Activated naive CD8-positive, alpha-beta T cell treated with anti-CD3 and anti-CD28 coated beads, Interleukin-2, amount 10 ng/mL, durations not matched to agents 7 days and 5 days (primary cell): Measurements from ENCODE around the gene TMED10. TPM values are rescaled to one million over a fixed set of nuclear protein-coding genes. Genes with fewer than 3 reads are reported as not detected.
A peak's percentile ranks its signal among the peaks of the same experiment; 100 is the strongest.
"Not testable (repeated sequence)": the region's sequence is repeated elsewhere in the genome, so short reads cannot be mapped to it uniquely, and the experiment has no call there.

Source experiments
- ATAC-seq: fragments of 150-1000 bp; cut with Tn5 transposase; one replicate; pipeline ENCODE4 v1.10.0; 2021; ENCODE audit warnings: low read depth, moderate library complexity
- POLR2A ChIA-PET: fragments of 350-600 bp; sonication (Branson Sonifier 250); formaldehyde crosslinking; loops from one replicate; lab custom pipeline; 2021; ENCODE audit warnings: antibody characterized with exemption; lab: Charles Lee
- DNase-seq: peaks from one replicate; pipeline ENCODE4 v3.0.0; 2021
- H3K27ac Mint-ChIP-seq: one replicate; pipeline ENCODE4 v1.8.0; 2022; ENCODE audit warnings: mild to moderate bottlenecking, mixed read lengths
- H3K27me3 Mint-ChIP-seq: one replicate; pipeline ENCODE4 v1.8.0; 2022; ENCODE audit warnings: mild to moderate bottlenecking, moderate library complexity, mixed read lengths
- H3K36me3 Mint-ChIP-seq: one replicate; pipeline ENCODE4 v1.8.0; 2021; ENCODE audit warnings: mild to moderate bottlenecking, mixed read lengths
- H3K4me1 Mint-ChIP-seq: one replicate; pipeline ENCODE4 v1.8.0; 2021; ENCODE audit warnings: mixed read lengths
- H3K4me3 Mint-ChIP-seq: one replicate; pipeline ENCODE4 v1.8.0; 2022; ENCODE audit warnings: mild to moderate bottlenecking, moderate library complexity, mixed read lengths
- H3K9me3 Mint-ChIP-seq: one replicate; pipeline ENCODE4 v1.8.0; 2021; ENCODE audit warnings: mixed read lengths
- total RNA-seq, 2 experiments: library from RNA; stranded (reverse); gene quantifications; one replicate each; pipeline ENCODE4 v1.2.3, GENCODE V29; 2021

Gene TMED10
- total RNA-seq, 2 experiments from 2014 or later: 149 to 154 TPM

DNA sequence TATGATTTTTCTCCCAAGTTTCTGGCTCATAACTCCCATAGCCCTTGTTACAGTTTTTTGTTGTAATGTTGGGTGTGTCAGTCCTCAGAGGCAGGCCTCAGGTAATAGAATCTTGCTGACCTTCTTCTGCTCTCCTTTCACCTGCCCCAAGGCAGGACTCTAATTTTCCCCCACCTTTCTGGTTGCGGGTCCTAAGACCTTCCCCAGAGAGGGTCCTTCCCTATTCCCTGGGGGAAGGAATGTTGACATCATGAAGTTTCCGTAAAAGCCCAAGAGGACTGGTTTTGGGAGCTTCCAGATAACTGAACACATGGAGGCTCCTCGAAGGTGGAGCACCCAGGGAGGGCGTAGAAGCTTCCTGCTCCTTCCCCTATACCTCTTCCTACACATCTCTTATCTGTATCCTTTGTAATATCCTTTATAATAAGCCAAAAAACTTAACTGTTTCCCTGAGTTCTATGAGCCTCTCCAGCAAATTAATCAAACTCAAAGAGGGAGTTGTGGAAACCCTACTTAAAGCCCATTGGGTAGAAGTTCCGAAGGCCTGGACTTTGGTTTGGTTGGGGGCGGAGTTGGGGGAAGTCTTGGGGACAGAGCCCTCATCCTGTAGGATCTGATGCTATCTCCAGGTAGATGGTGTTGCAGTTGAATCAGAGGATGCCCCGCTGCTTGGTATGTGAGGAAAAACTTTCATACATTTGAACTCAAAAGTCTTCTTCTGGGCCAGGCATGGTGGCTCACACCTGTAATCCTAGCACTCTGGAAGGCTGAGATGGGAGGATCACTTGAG, 9.0 kb upstream of the TMED10 start:
- H3K27ac Mint-ChIP-seq: peak overlapping the region; percentile 32

DNA sequence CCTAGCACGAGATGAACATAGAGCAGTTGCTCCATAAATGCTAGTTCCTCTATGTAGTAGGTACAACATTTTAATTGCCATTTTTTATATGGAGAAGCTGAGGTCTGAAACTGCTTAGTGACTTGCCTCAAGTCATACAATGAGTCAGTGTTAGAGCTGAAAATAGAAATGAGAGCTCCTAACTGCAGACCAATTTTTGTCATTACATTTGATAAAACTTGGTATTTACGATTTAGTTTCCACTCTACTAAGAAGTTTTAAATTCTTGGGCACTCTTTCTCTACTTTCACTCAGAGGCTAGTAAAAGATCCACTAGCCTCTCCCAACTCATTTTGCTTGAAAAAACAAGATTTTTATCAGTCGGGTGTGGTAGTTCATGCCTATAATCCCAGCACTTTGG, 8.1 kb upstream of the TMED10 start:
- Mint-ChIP-seq H3K4me3 (no peak overlapping the region), H3K9me3 (no peaks in the 10 kb centered on the region), H3K4me1 (peaks cover 2% of the 10 kb centered on the region), H3K36me3 (no peaks in the 10 kb centered on the region), H3K27me3 (peaks cover 16% of the 10 kb centered on the region), H3K27ac (no peak overlapping the region)
- DNase-seq (no peak), ATAC-seq (no peak)
- POLR2A ChIA-PET: no interaction called here

More for the DNA sequence above, 9.0 kb upstream of the TMED10 start:
- no peak for ATAC-seq
- POLR2A ChIA-PET: no interaction called here
- Mint-ChIP-seq H3K27me3 (peaks cover 18% of the 10 kb centered on the region), H3K4me3 (no peak overlapping the region), H3K36me3 (no peaks in the 10 kb centered on the region), H3K9me3 (peaks cover 1% of the 10 kb centered on the region), H3K4me1 (peaks cover 2% of the 10 kb centered on the region)
- DNase-seq: no peak

DNA sequence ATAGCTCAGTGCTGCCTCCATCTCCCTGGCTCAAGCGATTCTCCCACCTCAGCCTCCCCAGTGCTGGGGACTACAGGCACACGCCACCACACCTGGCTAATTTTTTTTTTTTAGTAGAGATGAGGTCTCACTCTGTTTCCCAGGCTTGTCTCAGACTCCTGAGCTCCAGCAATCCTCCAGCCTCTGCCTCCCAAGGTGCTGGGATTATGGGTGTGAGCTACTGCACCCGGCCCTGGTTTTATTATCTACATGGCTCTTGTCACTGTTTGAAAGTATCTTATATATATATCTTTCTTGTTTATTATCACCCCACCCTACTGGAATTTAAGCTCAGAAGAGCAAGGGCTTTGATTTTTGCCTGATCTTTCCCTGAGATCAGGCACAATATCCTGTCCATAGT, 7.6 kb upstream of the TMED10 start:
- no peak for ATAC-seq
- peaks cover 15% of the 10 kb centered on the region for H3K27me3 Mint-ChIP-seq
- no peaks in the 10 kb centered on the region for H3K9me3 Mint-ChIP-seq
- no peak overlapping the region for H3K4me3 Mint-ChIP-seq
- H3K4me1 Mint-ChIP-seq: peaks cover 2% of the 10 kb centered on the region
- no peaks in the 10 kb centered on the region for H3K36me3 Mint-ChIP-seq
- no peak overlapping the region for H3K27ac Mint-ChIP-seq
- POLR2A ChIA-PET: no interaction called here
- DNase-seq: no peak

DNA sequence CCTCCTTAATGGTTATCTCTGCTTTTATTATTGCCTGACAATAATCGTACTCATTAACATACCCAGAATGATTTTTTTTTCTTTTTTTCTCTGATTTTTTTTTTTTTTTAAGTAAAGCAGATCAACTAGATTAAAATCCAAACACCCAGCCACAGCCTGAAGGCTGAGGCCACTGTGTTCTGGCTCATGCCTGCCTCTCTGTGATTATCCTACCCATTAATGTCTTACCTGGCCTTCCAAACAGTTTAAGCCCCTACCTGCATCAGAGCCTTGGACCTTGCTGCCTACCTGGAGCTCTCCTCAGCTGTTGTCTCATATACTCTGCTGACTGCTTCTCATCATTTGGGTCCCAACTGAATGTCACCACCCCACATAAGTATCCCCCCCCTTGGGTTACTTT, 6.8 kb upstream of the TMED10 start:
- no peaks in the 10 kb centered on the region for H3K4me1 Mint-ChIP-seq
- H3K27me3 Mint-ChIP-seq: peaks cover 14% of the 10 kb centered on the region
- no peak overlapping the region for H3K4me3 Mint-ChIP-seq
- POLR2A ChIA-PET: interaction anchor here (0.6 kb wide), 1 partner anchor 75 kb away, joined by 3 read pairs; no protein-coding TSS in a partner anchor
- no peak overlapping the region for H3K27ac Mint-ChIP-seq
- no peaks in the 10 kb centered on the region for H3K36me3 Mint-ChIP-seq
- DNase-seq (no peak), ATAC-seq (no peak)
- H3K9me3 Mint-ChIP-seq: no peaks in the 10 kb centered on the region

DNA sequence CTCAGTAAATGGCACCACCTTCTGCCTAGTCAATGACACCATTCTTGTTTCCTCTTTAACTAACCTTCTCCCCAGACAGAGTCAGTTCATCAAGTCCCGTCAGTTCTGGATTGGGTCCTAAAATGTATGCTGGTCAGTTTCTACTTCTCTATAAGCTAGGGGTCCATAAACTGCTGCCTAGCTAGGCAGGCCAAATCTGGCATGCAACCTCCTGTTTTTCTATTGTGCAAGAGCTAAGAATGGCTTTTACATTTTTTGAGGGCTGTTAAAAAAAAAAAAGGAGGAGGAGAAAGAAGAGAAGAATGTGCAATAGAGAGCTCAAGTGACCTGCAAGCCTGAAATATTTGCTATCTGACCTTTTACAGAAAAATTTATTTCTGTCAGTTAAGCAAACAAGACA, 6.4 kb upstream of the TMED10 start:
- no peaks in the 10 kb centered on the region for H3K9me3 Mint-ChIP-seq
- peaks cover 14% of the 10 kb centered on the region for H3K27me3 Mint-ChIP-seq
- H3K4me3 Mint-ChIP-seq: no peak overlapping the region
- H3K36me3 Mint-ChIP-seq: no peaks in the 10 kb centered on the region
- ATAC-seq: no peak
- POLR2A ChIA-PET: no interaction called here
- H3K27ac Mint-ChIP-seq: no peak overlapping the region
- no peaks in the 10 kb centered on the region for H3K4me1 Mint-ChIP-seq
- DNase-seq: no peak

DNA sequence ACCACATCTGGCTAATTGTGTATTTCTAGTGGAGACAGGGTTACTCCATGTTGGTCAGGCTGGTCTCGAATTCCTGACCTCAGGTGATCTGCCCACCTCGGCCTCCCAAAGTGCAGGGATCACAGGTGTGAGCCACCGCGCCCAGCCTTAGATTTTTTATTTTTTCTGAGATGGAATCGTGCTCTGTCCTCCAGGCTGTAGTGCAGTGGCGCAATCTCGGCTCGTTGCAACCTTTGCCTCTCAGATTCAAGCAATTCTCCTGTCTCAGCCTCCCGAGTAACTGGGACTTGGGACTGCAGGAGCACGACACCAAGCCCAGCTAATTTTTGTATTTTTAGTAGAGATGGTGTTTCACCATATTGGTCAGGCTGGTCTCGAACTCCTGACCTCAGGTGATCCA, 5.8 kb upstream of the TMED10 start:
- ATAC-seq, H3K4me1 Mint-ChIP-seq, H3K36me3 Mint-ChIP-seq, H3K4me3 Mint-ChIP-seq, H3K9me3 Mint-ChIP-seq, DNase-seq, H3K27ac Mint-ChIP-seq: not testable (repeated sequence)
- H3K27me3 Mint-ChIP-seq: peaks cover 14% of the 10 kb centered on the region
- POLR2A ChIA-PET: interaction anchor here (0.5 to 0.6 kb wide), 2 partner anchors 10 to 394 kb away, joined by 3 to 5 read pairs; no protein-coding TSS in a partner anchor

DNA sequence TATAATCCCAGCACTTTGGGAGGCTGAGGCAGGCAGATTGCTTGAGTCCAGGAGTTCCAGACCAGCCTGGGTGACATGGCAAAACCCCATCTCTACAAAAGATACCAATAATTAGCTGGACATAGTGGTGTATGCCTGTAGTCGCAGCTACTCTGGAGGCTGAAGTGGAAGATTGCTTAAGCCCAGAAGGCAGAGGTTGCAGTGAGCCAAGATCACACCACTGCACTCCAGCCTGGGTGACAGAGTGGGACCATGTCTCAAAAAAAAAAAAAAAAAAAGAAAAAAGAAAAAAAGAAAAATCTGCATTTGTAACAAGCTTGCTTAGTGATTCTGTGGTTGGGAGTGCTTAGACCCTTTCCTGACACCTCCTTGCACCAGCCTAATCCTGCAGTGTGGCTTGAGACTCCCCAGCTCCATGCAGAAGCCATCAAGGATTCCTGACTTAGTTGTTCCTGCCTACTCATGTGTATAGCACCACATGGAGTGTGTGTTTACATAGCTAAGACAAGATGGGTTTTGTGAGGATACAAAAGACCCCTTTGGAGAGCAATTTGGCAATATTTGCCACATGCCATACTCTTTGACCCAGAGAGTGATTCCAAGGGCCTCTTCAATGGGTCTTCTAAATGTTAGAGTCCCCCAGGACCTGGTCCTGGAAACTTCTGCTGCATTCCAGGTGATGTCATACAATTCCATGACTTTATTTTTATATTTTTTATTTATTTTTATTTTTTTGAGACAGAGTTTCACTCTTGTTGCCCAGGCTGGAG, 5.1 kb upstream of the TMED10 start:
- no peak for ATAC-seq
- Mint-ChIP-seq H3K36me3 (no peaks in the 10 kb centered on the region), H3K9me3 (no peaks in the 10 kb centered on the region), H3K4me1 (peaks cover 5% of the 10 kb centered on the region), H3K27ac (no peak overlapping the region), H3K27me3 (peaks cover 14% of the 10 kb centered on the region), H3K4me3 (no peak overlapping the region)
- DNase-seq: no peak
- POLR2A ChIA-PET: interaction anchor here (0.5 to 0.6 kb wide), 2 partner anchors 11 to 393 kb away, joined by 3 to 5 read pairs; no protein-coding TSS in a partner anchor

- Mint-ChIP-seq H3K4me1 (peaks cover 25% of the 10 kb centered on the region), H3K27me3 (no peaks in the 10 kb centered on the region), H3K4me3 (peak overlapping the region; percentile 95), H3K9me3 (no peaks in the 10 kb centered on the region), H3K27ac (peak overlapping the region; percentile 98), H3K36me3 (peaks cover 12% of the 10 kb centered on the region)
- POLR2A ChIA-PET: interaction anchor here (0.6 to 3.0 kb wide), 15 partner anchors 8 to 1868 kb away, joined by 3 to 18 read pairs (median 3); partner anchors contain the start of gene NEK9
- no peak for DNase-seq
- peak; percentile 15 for ATAC-seq
These were observed 703 bp downstream of the TMED10 start for GRCh38 chr14:75175677-75176141.

GRCh38 chr14:75174066-75174465, 2.3 kb downstream of the TMED10 start:
- DNase-seq: no peak
- H3K27me3 Mint-ChIP-seq: no peaks in the 10 kb centered on the region

GRCh38 chr14:75170772-75171171, 5.6 kb downstream of the TMED10 start:
- peaks cover 35% of the 10 kb centered on the region for H3K4me1 Mint-ChIP-seq
- no peak for DNase-seq

More at GRCh38 chr14:75174066-75174465, 2.3 kb downstream of the TMED10 start:
- POLR2A ChIA-PET: interaction anchor here (0.7 to 1.1 kb wide), 2 partner anchors 47 to 122 kb away, joined by 3 read pairs; partner anchors contain the start of gene NEK9
- peaks cover 28% of the 10 kb centered on the region for H3K4me1 Mint-ChIP-seq
- H3K36me3 Mint-ChIP-seq: peaks cover 14% of the 10 kb centered on the region
- no peaks in the 10 kb centered on the region for H3K9me3 Mint-ChIP-seq
- no peak for ATAC-seq
- peak overlapping the region; percentile 30 for H3K4me3 Mint-ChIP-seq
- H3K27ac Mint-ChIP-seq: peak overlapping the region; percentile 28

DNA sequence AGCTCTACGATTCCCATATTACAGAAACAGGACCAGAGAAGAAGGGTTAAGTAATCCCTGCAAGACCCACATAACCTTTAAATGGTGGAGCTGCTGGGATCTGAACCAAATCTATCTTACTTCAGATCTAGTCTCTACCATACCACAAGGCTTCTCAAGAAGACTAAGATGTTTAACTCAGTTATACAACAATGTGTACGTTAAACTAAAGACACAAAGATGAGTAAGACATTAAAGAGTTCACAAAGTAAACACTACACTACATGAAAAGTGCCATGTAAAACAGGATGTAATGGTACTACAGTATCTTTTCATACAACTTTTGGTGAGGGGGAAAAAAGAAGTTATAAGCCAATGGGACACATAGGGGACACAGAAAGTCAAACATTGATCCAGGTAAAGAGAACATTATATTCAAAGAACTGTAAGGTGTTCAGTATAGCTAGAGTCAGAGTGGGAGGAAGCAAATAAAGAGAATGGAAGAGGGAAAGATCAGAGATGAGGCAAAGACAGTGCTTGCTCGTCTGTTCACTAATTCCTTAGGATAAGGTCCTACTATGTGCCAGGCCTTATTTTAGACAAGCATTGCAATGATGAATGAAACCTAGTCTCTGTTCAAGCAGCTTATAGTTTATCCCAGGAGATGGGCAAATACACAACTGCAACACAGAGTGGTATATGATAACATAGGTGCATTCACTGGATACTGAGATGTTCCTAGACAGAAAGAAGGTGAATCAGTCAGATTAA, 7.7 kb downstream of the TMED10 start:
- Mint-ChIP-seq H3K4me3 (no peak overlapping the region), H3K36me3 (peaks cover 13% of the 10 kb centered on the region), H3K4me1 (peaks cover 26% of the 10 kb centered on the region), H3K9me3 (no peaks in the 10 kb centered on the region), H3K27ac (no peak overlapping the region), H3K27me3 (no peaks in the 10 kb centered on the region)
- ATAC-seq (no peak), DNase-seq (no peak)
- POLR2A ChIA-PET: no interaction called here

More at GRCh38 chr14:75170772-75171171, 5.6 kb downstream of the TMED10 start:
- ATAC-seq: no peak
- Mint-ChIP-seq H3K27me3 (no peaks in the 10 kb centered on the region), H3K9me3 (no peaks in the 10 kb centered on the region), H3K27ac (no peak overlapping the region), H3K36me3 (peaks cover 16% of the 10 kb centered on the region), H3K4me3 (no peak overlapping the region)
- POLR2A ChIA-PET: no interaction called here

DNA sequence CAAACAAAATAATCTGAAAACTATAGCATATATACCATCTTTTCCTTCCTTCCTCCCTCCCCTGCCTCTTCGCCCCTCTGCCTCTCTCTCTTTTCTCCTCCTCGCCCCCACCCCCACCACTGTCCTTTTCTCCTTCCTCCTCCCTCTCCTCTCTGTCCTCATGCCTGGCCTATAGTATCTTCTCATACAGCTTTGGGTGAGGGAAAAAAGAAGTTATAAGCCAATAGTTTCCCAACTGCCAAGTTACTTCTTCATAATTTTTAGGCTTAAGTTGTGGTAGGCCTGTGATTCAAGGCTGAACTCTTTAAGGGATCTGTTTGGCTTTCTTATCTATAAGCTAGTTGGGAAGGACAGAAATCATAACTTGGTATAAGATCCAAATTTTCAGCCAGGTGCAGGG, 9.1 kb downstream of the TMED10 start:
- Mint-ChIP-seq H3K27me3 (no peaks in the 10 kb centered on the region), H3K27ac (no peak overlapping the region), H3K9me3 (no peaks in the 10 kb centered on the region), H3K4me3 (no peak overlapping the region), H3K4me1 (peaks cover 27% of the 10 kb centered on the region), H3K36me3 (peaks cover 8% of the 10 kb centered on the region)
- DNase-seq: no peak
- no peak for ATAC-seq
- POLR2A ChIA-PET: interaction anchor here (0.7 kb wide), 1 partner anchor 8 kb away, joined by 3 read pairs; no protein-coding TSS in a partner anchor
